GM18873 (cell line): ENCODE data around the gene MTX3.

Experiments used
- ATAC-seq: cut with Tn5 transposase; IDR thresholded peaks from one replicate; pipeline ENCODE4 v1.9.1; 2021; ENCODE audit warnings: mild to moderate bottlenecking, moderate library complexity, moderate number of reproducible peaks; ENCODE audit not compliant: unreplicated experiment, low FRiP score

MTX3 gene

GRCh38 chr5:79936646-79937216 is 54.3 kb downstream of the MTX3 start:
- ATAC-seq: no peak

- no peak for ATAC-seq
Observed at GRCh38 chr5:79936002-79936645, 54.9 kb downstream of the MTX3 start.

GRCh38 chr5:79934681-79935080 is 56.4 kb downstream of the MTX3 start:
- no peak for ATAC-seq

- no peak for ATAC-seq
Observed at GRCh38 chr5:79932510-79933504, 58.3 kb downstream of the MTX3 start.

- ATAC-seq: no peak
Observed at GRCh38 chr5:79931866-79932265, 59.2 kb downstream of the MTX3 start.

GRCh38 chr5:79931409-79931808 is 59.7 kb downstream of the MTX3 start:
- no peak for ATAC-seq

GRCh38 chr5:79929095-79929494 is 62.0 kb downstream of the MTX3 start:
- no peak for ATAC-seq
